H9 (cell line): Measurements from ENCODE around the gene MYLK. TPM values are rescaled to one million over a fixed set of nuclear protein-coding genes. Genes with fewer than 3 reads are reported as not detected.

Experiments used
- DNase-seq: peaks from one replicate; pipeline ENCODE4 v3.0.0-alpha.2; 2017
- H2AFZ ChIP-seq: one replicate; pipeline ENCODE4 v1.6.1; 2013; ENCODE audit warnings: mild to moderate bottlenecking, low read length, control low read depth, moderate library complexity
- H2AK5ac ChIP-seq: 2 replicates; pipeline ENCODE4 v1.6.1; 2013; ENCODE audit warnings: low read length, control low read depth, mixed read lengths; ENCODE audit not compliant: insufficient read length
- H2BK120ac ChIP-seq: one replicate; pipeline ENCODE4 v1.6.1; 2013; ENCODE audit warnings: low read depth, mild to moderate bottlenecking, low read length, control low read depth, inconsistent platforms; ENCODE audit not compliant: poor library complexity, severe bottlenecking
- H2BK12ac ChIP-seq: 2 replicates; pipeline ENCODE4 v1.6.1; 2013; ENCODE audit warnings: low read length, control low read depth, mixed read lengths, low read depth; ENCODE audit not compliant: insufficient read length
- H2BK15ac ChIP-seq: 2 replicates; pipeline ENCODE4 v1.6.1; 2013; ENCODE audit warnings: low read depth, low read length, control low read depth
- H2BK20ac ChIP-seq: one replicate; pipeline ENCODE4 v1.6.1; 2013; ENCODE audit warnings: low read depth, mild to moderate bottlenecking, low read length, control low read depth, inconsistent platforms; ENCODE audit not compliant: poor library complexity, severe bottlenecking
- H2BK5ac ChIP-seq: 2 replicates; pipeline ENCODE4 v1.6.1; 2013; ENCODE audit warnings: low read length, control low read depth, mixed read lengths; ENCODE audit not compliant: insufficient read length
- H3K14ac ChIP-seq: 2 replicates; pipeline ENCODE4 v1.6.1; 2013; ENCODE audit warnings: low read length, control low read depth; ENCODE audit not compliant: insufficient read depth
- H3K18ac ChIP-seq: 2 replicates; pipeline ENCODE4 v1.6.1; 2013; ENCODE audit warnings: low read depth, mild to moderate bottlenecking, mixed read lengths, low read length, control low read depth; ENCODE audit not compliant: insufficient read length
- H3K23ac ChIP-seq: 2 replicates; pipeline ENCODE4 v1.6.1; 2013; ENCODE audit warnings: low read length, control low read depth, mixed read lengths, low read depth; ENCODE audit not compliant: insufficient read length
- H3K23me2 ChIP-seq: 2 replicates; pipeline ENCODE4 v1.6.1; 2013; ENCODE audit warnings: low read depth, mild to moderate bottlenecking, mixed read lengths, low read length, control low read depth; ENCODE audit not compliant: insufficient read length, poor library complexity, severe bottlenecking
- H3K27ac ChIP-seq: 2 replicates; pipeline ENCODE4 v1.5.1; 2013; ENCODE audit warnings: low read length, control low read depth, mixed read lengths, low read depth; ENCODE audit not compliant: insufficient read length
- H3K27me3 ChIP-seq: 2 replicates; pipeline ENCODE4 v1.6.1; 2013; ENCODE audit warnings: low read length, control low read depth, inconsistent platforms; ENCODE audit not compliant: insufficient read depth
- H3K4ac ChIP-seq: 2 replicates; pipeline ENCODE4 v1.6.1; 2013; ENCODE audit warnings: low read depth, mild to moderate bottlenecking, control low read depth, inconsistent platforms, low read length, moderate library complexity
- H3K4me1 ChIP-seq: 2 replicates; pipeline ENCODE4 v1.6.1; 2013; ENCODE audit warnings: low read length, control low read depth, inconsistent platforms; ENCODE audit not compliant: insufficient read depth
- H3K4me2 ChIP-seq: 2 replicates; pipeline ENCODE4 v1.6.1; 2013; ENCODE audit warnings: low read length, control low read depth, mixed read lengths; ENCODE audit not compliant: insufficient read length, insufficient read depth
- H3K56ac ChIP-seq: 2 replicates; pipeline ENCODE4 v1.6.1; 2013; ENCODE audit warnings: low read depth, mild to moderate bottlenecking, mixed read lengths, low read length, control low read depth; ENCODE audit not compliant: insufficient read length
- H3K79me1 ChIP-seq: 2 replicates; pipeline ENCODE4 v1.6.1; 2013; ENCODE audit warnings: low read depth, mild to moderate bottlenecking, moderate library complexity, low read length, control low read depth, inconsistent platforms; ENCODE audit not compliant: insufficient read depth, poor library complexity, severe bottlenecking
- H3K79me2 ChIP-seq: 2 replicates; pipeline ENCODE4 v1.6.1; 2013; ENCODE audit warnings: low read length, control low read depth, inconsistent platforms; ENCODE audit not compliant: insufficient read depth
- H3K9ac ChIP-seq: 2 replicates; pipeline ENCODE4 v1.6.1; 2013; ENCODE audit warnings: low read length, control low read depth, mixed read lengths; ENCODE audit not compliant: insufficient read length; ENCODE audit errors: extremely low read depth
- H3K9me3 ChIP-seq: one replicate; pipeline ENCODE4 v1.6.1; 2013; ENCODE audit warnings: low read depth, low read length, inconsistent platforms; ENCODE audit not compliant: control insufficient read depth
- H3T11ph ChIP-seq: one replicate; pipeline ENCODE4 v1.6.1; 2013; ENCODE audit warnings: mild to moderate bottlenecking, low read length, control low read depth, inconsistent platforms
- H4K20me1 ChIP-seq: one replicate; pipeline ENCODE4 v1.6.1; 2013; ENCODE audit not compliant: control insufficient read depth, insufficient read length, insufficient read depth
- H4K5ac ChIP-seq: 2 replicates; pipeline ENCODE4 v1.6.1; 2013; ENCODE audit warnings: low read depth, mild to moderate bottlenecking, mixed read lengths, low read length, control low read depth; ENCODE audit not compliant: insufficient read length
- H4K8ac ChIP-seq: replicated peaks from 2 replicates; pipeline ENCODE4 v1.6.1; 2013; ENCODE audit warnings: low read length, control low read depth, mixed read lengths, low read depth; ENCODE audit not compliant: insufficient read length
- H4K91ac ChIP-seq: 2 replicates; pipeline ENCODE4 v1.6.1; 2013; ENCODE audit warnings: low read depth, mild to moderate bottlenecking, moderate library complexity, mixed read lengths, low read length, control low read depth; ENCODE audit not compliant: insufficient read length
- H3K27ac Mint-ChIP-seq, 3 experiments: 2 replicates in 2 of 3; 3 replicates in 1 of 3; pipeline ENCODE4 v1.8.0; 2020 to 2021; ENCODE audit warnings: mixed read lengths in 3 of 3, mild to moderate bottlenecking in 1 of 3, moderate library complexity in 1 of 3
- H3K27me3 Mint-ChIP-seq: 2 replicates; pipeline ENCODE4 v1.8.0; 2021; ENCODE audit warnings: low read depth, mild to moderate bottlenecking, moderate library complexity, mixed read lengths
- H3K36me3 Mint-ChIP-seq, 3 experiments: 2 replicates in 2 of 3; 3 replicates in 1 of 3; pipeline ENCODE4 v1.8.0; 2020 to 2021; ENCODE audit warnings: low read depth in 3 of 3, mixed read lengths in 3 of 3; ENCODE audit not compliant: insufficient read depth in 1 of 3
- H3K4me1 Mint-ChIP-seq, 2 experiments: 2 replicates each; pipeline ENCODE4 v1.8.0; 2020; ENCODE audit warnings: mixed read lengths in 2 of 2
- H3K4me3 Mint-ChIP-seq, 2 experiments: 2 replicates in 1 of 2; 3 replicates in 1 of 2; pipeline ENCODE4 v1.8.0; 2020 to 2021; ENCODE audit warnings: mild to moderate bottlenecking in 2 of 2, mixed read lengths in 2 of 2, moderate library complexity in 1 of 2
- H3K9me3 Mint-ChIP-seq, 2 experiments: 2 replicates in 1 of 2; 3 replicates in 1 of 2; pipeline ENCODE4 v1.8.0; 2020; ENCODE audit warnings: mild to moderate bottlenecking in 2 of 2, mixed read lengths in 2 of 2, moderate library complexity in 1 of 2
- CTCF ChIP-seq: fragments of 200-600 bp; sonication (generic); conservative IDR thresholded peaks from 3 replicates; pipeline ENCODE4 v1.8.0; 2021; ENCODE audit warnings: antibody characterized with exemption, mild to moderate bottlenecking
- WGBS: extraction: QIAGEN DNeasy Blood & Tissue Kit; methylation state at CpG from one replicate; pipeline ENCODE4 v1.1.7; 2013; ENCODE audit warnings: missing lambda C conversion rate, low lambda C conversion rate, mixed read lengths; ENCODE audit not compliant: insufficient read length; ENCODE audit errors: extremely low coverage; 5-methylcytosine and 5-hydroxymethylcytosine counted together
- total RNA-seq: library from RNA; stranded (reverse); gene quantifications from 2 replicates; pipeline ENCODE4 v1.2.1, GENCODE V29; 2021

Gene MYLK
- total RNA-seq, 1 experiment from 2014 or later: 10.1 TPM

DNA sequence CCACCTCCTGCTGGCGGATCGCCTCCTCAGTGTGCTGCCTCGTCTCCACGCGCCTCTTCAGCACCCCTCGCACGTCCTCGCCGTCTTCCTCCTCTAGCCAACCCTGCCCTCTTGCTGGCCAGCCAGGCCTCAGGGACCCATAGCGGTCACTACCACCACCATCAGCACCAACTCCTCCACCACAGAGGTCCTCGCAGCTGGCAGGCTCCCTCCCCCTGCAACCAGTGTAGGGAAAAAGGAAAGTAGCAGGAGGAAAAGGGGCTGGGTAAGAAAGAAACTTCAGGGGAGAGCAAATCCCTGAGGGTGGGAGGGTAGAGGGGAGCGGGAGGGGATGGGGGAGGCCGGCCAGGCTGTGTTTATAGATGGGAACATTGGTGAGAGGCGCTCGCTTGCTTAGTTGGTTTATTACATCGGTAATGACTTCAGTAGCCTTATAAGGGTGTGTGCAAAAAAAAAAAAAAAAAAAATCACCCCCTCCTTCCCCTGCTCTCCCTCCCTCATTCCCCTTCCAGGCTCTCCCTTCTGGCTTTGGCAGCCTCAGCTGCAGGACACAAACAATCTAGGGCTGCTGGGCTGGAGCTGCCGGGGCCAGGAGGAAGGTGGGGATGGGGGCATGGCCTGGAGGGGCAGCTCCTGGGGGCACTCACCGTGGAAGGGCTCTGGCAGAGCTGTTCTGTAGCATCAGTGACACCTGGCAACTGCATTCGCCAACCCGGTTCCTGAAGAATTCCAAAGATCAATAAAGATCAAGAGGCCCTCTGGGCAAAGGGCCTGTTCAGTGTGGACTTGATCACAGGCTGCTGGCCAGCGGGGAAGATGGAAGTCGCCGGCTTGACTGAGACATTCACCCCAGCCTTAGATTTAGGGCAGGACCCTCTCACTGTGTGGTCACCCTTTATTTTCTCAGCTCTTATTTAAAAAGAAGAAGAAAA lies 183.1 kb downstream of the MYLK start:
- Histone ChIP-seq H3K23me2 (no peaks in the 10 kb centered on the region), H3K79me1 (no peaks in the 10 kb centered on the region), H4K5ac (no peak overlapping the region), H2BK5ac (no peak overlapping the region), H2BK12ac (no peak overlapping the region), H3K4me2 (no peak overlapping the region), H2BK20ac (no peak overlapping the region), H2AFZ (no peak overlapping the region), H3K79me2 (no peaks in the 10 kb centered on the region), H3K9ac (no peak overlapping the region), H3K56ac (no peak overlapping the region), H3K23ac (no peak overlapping the region), H2BK15ac (no peak overlapping the region), H4K20me1 (no peaks in the 10 kb centered on the region), H3K4ac (no peak overlapping the region), H2BK120ac (no peak overlapping the region), H4K91ac (no peak overlapping the region), H2AK5ac (no peak overlapping the region), H3K4me1 (no peaks in the 10 kb centered on the region), H3K9me3 (no peaks in the 10 kb centered on the region), H3K18ac (no peak overlapping the region), H4K8ac (no peak overlapping the region), H3T11ph (no peak overlapping the region), H3K14ac (no peak overlapping the region; the same call in 1 of the 2 replicates), H3K27me3 (no peaks in the 10 kb centered on the region), H3K27ac (no peak overlapping the region)
- Mint-ChIP-seq H3K4me3 (no peak overlapping the region), H3K27ac (peak overlapping the region in 1 of 3 experiments; percentile 42; a peak in 1 of 7 replicates), H3K9me3 (no peaks in the 10 kb centered on the region), H3K27me3 (no peaks in the 10 kb centered on the region), H3K36me3 (peaks cover 0 to 4% (median 0%) of the 10 kb centered on the region in 3 experiments; a peak in 2 of 7 replicates), H3K4me1 (peaks cover 8 to 18% of the 10 kb centered on the region in 2 experiments)
- DNase-seq: no peak
- WGBS: no CpG with 5 or more reads among the region's 23 CpGs
- no peak for TF ChIP-seq CTCF
